ENCODE results near the gene PPARD. TPM values are rescaled to one million over a fixed set of nuclear protein-coding genes. Genes with fewer than 3 reads are reported as not detected.

PPARD gene
- total and polyA plus RNA-seq, 11 donors = 10.0 to 23.8 (median 13.8) TPM

GRCh38 chr6:35412102-35412501 is 69.7 kb downstream of the PPARD start:
- H3K4me3 ChIP-seq = no peak overlapping the region
- no peaks in the 10 kb centered on the region for H3K9me3 ChIP-seq
- WGBS, 4 donors = 89 to 99% (median 97%) methylated on average over 8 of the region's 8 CpGs
- TF ChIP-seq POLR2A (IDR thresholded peaks at IDR 0.05) (no peak), CTCF (IDR thresholded peaks at IDR 0.05) (no peak)
- H3K27ac ChIP-seq = no peak overlapping the region
- H3K36me3 ChIP-seq = peaks cover 0 to 62% (median 25%) of the 10 kb centered on the region in 9 donors
- ATAC-seq (no peak), DNase-seq (no peak)
- H3K4me1 ChIP-seq = peaks cover 0 to 12% (median 4%) of the 10 kb centered on the region in 12 donors
- no peaks in the 10 kb centered on the region for H3K27me3 ChIP-seq
- intact Hi-C loops (cut with DNase I) = loop anchor here in 3 of 10 donors (5.0 to 10.0 kb wide), 3 partner anchors 40 to 70 kb away; partner anchors contain the start of gene PPARD (in 2 of the 3)

GRCh38 chr6:35413911-35414310 is 71.6 kb downstream of the PPARD start:
- 87 to 97% (median 93%) methylated on average over 6 of the region's 6 CpGs for WGBS, 4 donors
- Histone ChIP-seq H3K9me3 (no peaks in the 10 kb centered on the region), H3K4me3 (no peak overlapping the region), H3K4me1 (peaks cover 0 to 21% (median 7%) of the 10 kb centered on the region in 12 donors), H3K27ac (no peak overlapping the region), H3K36me3 (peaks cover 0 to 71% (median 33%) of the 10 kb centered on the region in 9 donors), H3K27me3 (no peaks in the 10 kb centered on the region)
- TF ChIP-seq POLR2A (IDR thresholded peaks at IDR 0.05) (no peak), CTCF (IDR thresholded peaks at IDR 0.05) (no peak)
- intact Hi-C loops (cut with DNase I) = loop anchor here in 6 of 10 donors (2.0 to 10.0 kb wide), 4 partner anchors 42 to 72 kb away; partner anchors contain the start of gene PPARD (in 5 of the 6)
- no peak for ATAC-seq
- no peak for DNase-seq

GRCh38 chr6:35415065-35415891 is 72.9 kb downstream of the PPARD start:
- 59 to 63% (median 61%) methylated on average over 7 of the region's 7 CpGs for WGBS, 4 donors
- peak; percentile 80 to 93 (median 88) for ATAC-seq
- H3K27ac ChIP-seq = peak overlapping the region in 1 of 12 donors; percentile 19
- H3K4me1 ChIP-seq = peaks cover 0 to 30% (median 10%) of the 10 kb centered on the region in 12 donors
- intact Hi-C loops (cut with DNase I) = loop anchor here in 8 of 10 donors (1.0 to 10.0 kb wide), 3 partner anchors 70 to 73 kb away; partner anchors contain the start of gene PPARD (in 8 of the 8)
- H3K9me3 ChIP-seq = no peaks in the 10 kb centered on the region
- no peaks in the 10 kb centered on the region for H3K27me3 ChIP-seq
- no peak overlapping the region for H3K4me3 ChIP-seq
- H3K36me3 ChIP-seq = peaks cover 0 to 70% (median 36%) of the 10 kb centered on the region in 9 donors
- DNase-seq = peak in 4 of 5 donors; percentile 68 to 77 (median 74)
- TF ChIP-seq POLR2A (IDR thresholded peaks at IDR 0.05) = no peak
- peak; percentile 26 to 74 (median 58) for TF ChIP-seq CTCF (IDR thresholded peaks at IDR 0.05)
